SU-DHL-6 (cell line): ENCODE results near the gene GSK3B.
A peak's percentile ranks its signal among the peaks of the same experiment; 100 is the strongest.
"Not testable (repeated sequence)": the region's sequence is repeated elsewhere in the genome, so short reads cannot be mapped to it uniquely, and the experiment has no call there.

Experiments
- H2AFZ ChIP-seq: fragments of 200-600 bp; sonication (generic); 2 replicates; pipeline ENCODE4 v1.6.1; 2014; ENCODE audit warnings: low read depth, mild to moderate bottlenecking, moderate library complexity, mixed read lengths, antibody characterized with exemption, low read length; ENCODE audit not compliant: severe bottlenecking
- H3F3A ChIP-seq: fragments of 200-600 bp; shearing (Covaris generic); 2 replicates; pipeline ENCODE4 v1.6.0; 2016; ENCODE audit warnings: antibody characterized with exemption, mild to moderate bottlenecking; ENCODE audit not compliant: insufficient read depth
- H3K27ac ChIP-seq: fragments of 200-600 bp; sonication (generic); 2 replicates; pipeline ENCODE4 v1.5.1; 2016; ENCODE audit warnings: low read depth, mild to moderate bottlenecking, low read length, moderate library complexity, mixed read lengths
- H3K27me3 ChIP-seq: fragments of 200-600 bp; sonication (generic), shearing (Covaris generic); 2 replicates; pipeline ENCODE4 v1.6.0; 2014; ENCODE audit warnings: mild to moderate bottlenecking, low read length
- H3K36me3 ChIP-seq: fragments of 200-600 bp; sonication (generic); 2 replicates; pipeline ENCODE4 v1.6.1; 2014; ENCODE audit warnings: mild to moderate bottlenecking, low read length, mixed read lengths
- H3K4me2 ChIP-seq: fragments of 300-600, 200-600 bp; shearing (Covaris generic), sonication (generic); 2 replicates; pipeline ENCODE4 v1.6.0; 2014; ENCODE audit warnings: low read length, low read depth, mild to moderate bottlenecking; ENCODE audit not compliant: poor library complexity, severe bottlenecking
- H3K4me3 ChIP-seq: fragments of 200-600 bp; sonication (generic); 2 replicates; pipeline ENCODE4 v1.5.1; 2014; ENCODE audit warnings: antibody characterized with exemption, low read length, mild to moderate bottlenecking, mixed read lengths; ENCODE audit not compliant: insufficient read depth, poor library complexity, severe bottlenecking
- H3K79me2 ChIP-seq: fragments of 200-600 bp; sonication (generic); 2 replicates; pipeline ENCODE4 v1.6.1; 2014; ENCODE audit warnings: mild to moderate bottlenecking, low read length, moderate library complexity; ENCODE audit not compliant: insufficient read depth
- H3K9ac ChIP-seq: fragments of 200-600 bp; sonication (generic); 2 replicates; pipeline ENCODE4 v1.7.0; 2014; ENCODE audit warnings: mild to moderate bottlenecking, low read length
- H3K9me2 ChIP-seq: fragments of 200-600 bp; sonication (generic); replicated peaks from 2 replicates; pipeline ENCODE4 v1.6.1; 2014; ENCODE audit warnings: low read length; ENCODE audit not compliant: insufficient read depth
- H3K9me3 ChIP-seq: fragments of 200-600 bp; sonication (generic); 2 replicates; pipeline ENCODE4 v1.6.1; 2014; ENCODE audit warnings: low read length, mixed read lengths; ENCODE audit not compliant: insufficient read depth
- H4K20me1 ChIP-seq: fragments of 200-600 bp; sonication (generic); 2 replicates; pipeline ENCODE4 v1.6.1; 2014; ENCODE audit warnings: low read depth, mild to moderate bottlenecking, antibody characterized with exemption, low read length, moderate library complexity, mixed read lengths
- CTCF ChIP-seq: fragments of 200-600 bp; sonication (generic); IDR thresholded peaks from one replicate; pipeline ENCODE4 v1.5.1; 2017; ENCODE audit warnings: antibody characterized with exemption, mild to moderate bottlenecking, low read length, moderate library complexity; ENCODE audit not compliant: insufficient read depth, poor library complexity, severe bottlenecking
- EZH2phosphoT487 ChIP-seq: fragments of 200-600 bp; sonication (generic), shearing (Covaris generic); conservative IDR thresholded peaks from 2 replicates; pipeline ENCODE4 v1.6.1; 2018; ENCODE audit warnings: mild to moderate bottlenecking, antibody characterized with exemption, low read length, moderate library complexity, mixed read lengths

GSK3B gene

GRCh38 chr3:120052225-120052624 is 42.0 kb downstream of the GSK3B start:
- Histone ChIP-seq H3K27ac (peak overlapping the region; percentile 26; the same call in 1 of the 2 replicates), H3K9me2 (no peaks in the 10 kb centered on the region), H3K4me2 (no peak overlapping the region), H3K9ac (no peak overlapping the region), H3K79me2 (peaks cover 98% of the 10 kb centered on the region), H3K4me3 (no peak overlapping the region), H3K36me3 (peaks cover 20% of the 10 kb centered on the region), H3K9me3 (no peaks in the 10 kb centered on the region), H3K27me3 (no peaks in the 10 kb centered on the region), H4K20me1 (peaks cover 4% of the 10 kb centered on the region; the same call in 1 of the 2 replicates), H2AFZ (no peak overlapping the region), H3F3A (no peaks in the 10 kb centered on the region)
- TF ChIP-seq CTCF: no peak
- TF ChIP-seq EZH2phosphoT487: no peak

GRCh38 chr3:120051570-120051969 is 42.7 kb downstream of the GSK3B start:
- H3K9ac ChIP-seq, H2AFZ ChIP-seq, H4K20me1 ChIP-seq, H3K4me3 ChIP-seq, H3K9me3 ChIP-seq, H3F3A ChIP-seq, H3K27ac ChIP-seq, H3K4me2 ChIP-seq, H3K27me3 ChIP-seq, H3K9me2 ChIP-seq: not testable (repeated sequence)
- Histone ChIP-seq H3K36me3 (peaks cover 25% of the 10 kb centered on the region), H3K79me2 (peaks cover 99% of the 10 kb centered on the region)

- H3K4me2 ChIP-seq: no peak overlapping the region
- H3K79me2 ChIP-seq: peaks cover 98% of the 10 kb centered on the region
- H3K9me2 ChIP-seq: no peaks in the 10 kb centered on the region
- H2AFZ ChIP-seq: no peak overlapping the region
- H3K4me3 ChIP-seq: no peak overlapping the region
- H4K20me1 ChIP-seq: peaks cover 4% of the 10 kb centered on the region; the same call in 1 of the 2 replicates
- TF ChIP-seq CTCF (no peak), EZH2phosphoT487 (no peak)
- H3K36me3 ChIP-seq: peaks cover 31% of the 10 kb centered on the region
- H3K9me3 ChIP-seq: peaks cover 9% of the 10 kb centered on the region; the same call in 1 of the 2 replicates
- H3K27ac ChIP-seq: no peak overlapping the region
- no peak overlapping the region for H3K9ac ChIP-seq
- no peaks in the 10 kb centered on the region for H3F3A ChIP-seq
- H3K27me3 ChIP-seq: no peaks in the 10 kb centered on the region
Measured at GRCh38 chr3:120049881-120050539, 44.2 kb downstream of the GSK3B start.

GRCh38 chr3:120049072-120049471 is 45.2 kb downstream of the GSK3B start:
- H3K4me2 ChIP-seq: no peak overlapping the region
- no peak overlapping the region for H3K9ac ChIP-seq
- no peak overlapping the region for H3K4me3 ChIP-seq
- TF ChIP-seq CTCF (no peak), EZH2phosphoT487 (no peak)
- H3K27me3 ChIP-seq: no peaks in the 10 kb centered on the region
- peaks cover 4% of the 10 kb centered on the region; the same call in 1 of the 2 replicates for H4K20me1 ChIP-seq
- H3K9me3 ChIP-seq: peaks cover 10% of the 10 kb centered on the region; the same call in 1 of the 2 replicates
- no peaks in the 10 kb centered on the region for H3F3A ChIP-seq
- H3K79me2 ChIP-seq: peaks cover 98% of the 10 kb centered on the region
- no peak overlapping the region for H2AFZ ChIP-seq
- H3K9me2 ChIP-seq: no peaks in the 10 kb centered on the region
- H3K36me3 ChIP-seq: peaks cover 31% of the 10 kb centered on the region
- no peak overlapping the region for H3K27ac ChIP-seq
